Embryonic facial prominence (tissue), 1 donor: Measurements from ENCODE around the gene SCIMP.
"Not testable (repeated sequence)": the region's sequence is repeated elsewhere in the genome, so short reads cannot be mapped to it uniquely, and the experiment has no call there.

Source experiments
- DNase-seq: peaks from one replicate; pipeline ENCODE4 v3.0.0-alpha.2; 2016; ENCODE audit errors: extremely low spot score

SCIMP gene

DNA sequence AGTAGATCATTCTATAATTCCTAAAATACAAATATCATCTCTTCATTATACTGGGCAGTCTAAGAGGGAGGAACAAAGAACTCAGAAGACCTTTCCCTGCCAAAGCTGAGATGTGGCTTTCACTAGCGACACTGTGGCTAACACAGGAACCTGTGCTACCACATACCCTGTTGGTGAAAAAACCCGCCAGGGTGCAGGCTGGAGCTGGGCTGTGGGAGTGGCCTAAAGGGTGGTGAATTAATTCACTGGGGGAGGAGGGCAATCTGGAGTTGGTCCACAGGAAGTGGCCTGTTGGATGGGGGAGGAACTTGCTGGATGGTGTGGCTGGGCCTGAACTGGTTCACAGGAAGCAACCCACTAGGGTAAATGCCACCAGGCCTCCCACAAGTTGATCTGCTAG, 50.4 kb downstream of the SCIMP start:
- no peak for DNase-seq

DNA sequence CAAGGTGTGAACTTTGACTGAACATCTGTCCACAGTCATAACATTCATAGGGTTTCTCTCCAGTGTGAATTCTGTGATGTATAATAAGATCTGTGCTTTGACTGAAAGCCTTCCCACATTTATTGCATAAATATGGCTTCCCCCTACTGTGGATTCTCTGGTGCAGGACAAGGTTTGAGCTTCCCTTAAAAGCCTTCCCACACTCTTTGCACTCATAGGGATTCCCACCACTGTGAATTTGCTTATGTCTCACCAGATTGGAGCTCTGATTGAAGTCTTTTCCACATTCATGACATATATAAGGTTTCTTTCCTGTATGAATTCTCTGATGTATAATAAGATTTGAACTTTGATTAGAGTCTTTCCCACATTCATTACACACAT, 51.3 kb downstream of the SCIMP start:
- DNase-seq, result no peak

DNA sequence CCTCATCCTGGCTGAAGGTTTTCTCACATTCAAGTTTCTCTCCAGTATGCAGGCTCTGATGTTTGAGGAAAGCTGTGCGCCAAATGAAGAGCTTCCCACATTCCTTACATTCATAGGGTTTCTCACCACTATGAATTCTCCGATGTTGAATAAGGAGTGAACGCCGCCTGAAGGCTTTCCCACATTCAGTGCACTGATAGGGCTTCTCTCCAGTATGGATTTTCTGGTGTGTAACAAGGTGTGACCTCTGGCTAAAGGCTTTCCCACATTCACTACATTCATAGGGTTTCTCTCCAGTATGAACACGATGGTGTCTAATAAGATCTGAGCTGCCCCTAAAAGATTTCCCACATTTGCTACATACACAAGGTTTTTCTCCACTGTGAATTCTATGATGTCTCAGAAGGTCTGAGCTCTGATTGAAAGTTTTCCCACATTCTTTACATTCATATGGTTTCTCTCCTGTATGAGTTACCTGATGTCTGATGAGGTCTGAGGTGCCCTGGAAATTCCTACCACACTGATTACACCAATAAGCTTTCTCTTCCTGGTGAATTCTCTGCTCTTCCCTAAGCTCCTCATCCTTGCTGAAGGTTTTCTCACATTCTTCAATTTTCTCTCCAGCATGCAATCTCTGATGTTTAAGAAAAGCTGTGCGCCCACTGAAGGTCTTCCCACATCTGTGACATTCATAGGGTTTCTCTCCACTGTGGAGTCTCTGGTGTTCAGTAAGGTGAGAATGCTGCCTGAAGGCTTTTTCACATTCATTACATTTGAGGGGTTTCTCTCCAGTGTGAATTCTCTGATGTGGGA, 51.9 kb downstream of the SCIMP start:
- DNase-seq, result no peak

DNA sequence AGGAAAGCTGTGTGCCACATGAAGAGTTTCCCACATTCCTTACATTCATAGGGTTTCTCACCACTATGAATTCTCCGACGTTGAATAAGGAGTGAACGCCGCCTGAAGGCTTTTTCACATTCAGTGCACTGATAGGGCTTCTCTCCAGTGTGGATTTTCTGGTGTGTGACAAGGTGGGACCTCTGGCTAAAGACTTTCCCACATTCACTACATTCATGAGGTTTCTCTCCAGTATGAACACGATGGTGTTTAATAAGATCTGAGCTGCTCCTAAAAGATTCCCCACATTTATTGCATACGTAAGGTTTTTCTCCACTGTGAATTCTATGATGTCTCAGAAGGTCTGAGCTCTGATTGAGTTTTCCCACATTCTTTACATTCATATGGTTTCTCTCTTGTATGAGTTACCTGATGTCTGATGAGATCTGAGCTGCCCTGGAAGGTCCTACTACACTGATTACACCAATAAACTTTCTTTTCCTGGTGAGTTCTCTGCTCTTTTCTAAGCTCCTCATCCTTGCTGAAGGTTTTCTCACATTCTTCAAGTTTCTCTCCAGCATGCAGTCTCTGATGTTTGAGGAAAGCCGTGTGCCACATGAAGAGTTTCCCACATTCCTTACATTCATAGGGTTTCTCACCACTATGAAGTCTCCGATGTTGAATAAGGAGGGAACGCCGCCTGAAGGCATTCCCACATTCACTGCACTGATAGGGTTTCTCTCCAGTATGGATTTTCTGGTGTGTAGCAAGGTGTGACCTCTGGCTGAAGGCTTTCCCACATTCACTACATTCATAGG, 53.0 kb downstream of the SCIMP start:
- DNase-seq, result no peak

DNA sequence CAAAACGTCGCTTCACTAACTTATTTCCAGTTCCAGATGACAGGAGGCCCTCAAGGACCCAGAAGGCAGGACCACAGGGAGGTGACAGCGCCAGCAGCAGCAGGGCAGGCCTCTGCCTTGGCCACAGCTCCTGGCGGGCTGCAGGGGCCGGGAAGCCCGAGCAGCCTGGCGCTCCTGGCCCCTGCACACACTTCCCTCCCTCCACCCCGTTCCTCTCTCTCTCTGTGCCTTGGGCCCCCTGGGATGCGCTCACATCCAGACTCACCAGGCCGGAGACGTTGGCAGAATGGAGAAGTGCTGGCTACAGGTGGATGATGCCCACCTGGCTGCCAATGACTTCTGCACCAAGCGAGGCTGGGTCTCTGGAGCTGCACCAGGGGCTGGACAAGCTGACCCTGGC, 55.7 kb downstream of the SCIMP start:
- DNase-seq, result no peak

DNA sequence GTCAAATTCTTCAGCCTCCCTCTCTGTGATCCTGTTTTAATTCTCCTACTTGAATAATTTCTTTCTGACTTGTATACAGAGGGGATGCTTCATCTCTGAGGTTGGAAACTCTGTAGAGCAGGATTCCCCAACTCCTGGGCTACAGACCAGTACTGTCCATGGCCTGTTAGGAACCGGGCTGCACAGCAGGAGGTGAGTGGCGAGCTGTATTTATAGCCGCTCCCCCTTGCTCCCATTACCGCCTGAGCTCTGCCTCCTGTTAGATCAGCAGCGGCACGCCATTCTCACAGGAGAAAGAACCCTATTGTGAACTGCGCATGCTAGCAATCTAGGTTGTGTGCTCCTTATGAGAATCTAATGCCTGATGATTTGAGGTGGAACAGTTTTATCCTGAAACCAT, 59.6 kb downstream of the SCIMP start:
- DNase-seq, result not testable (repeated sequence)

DNA sequence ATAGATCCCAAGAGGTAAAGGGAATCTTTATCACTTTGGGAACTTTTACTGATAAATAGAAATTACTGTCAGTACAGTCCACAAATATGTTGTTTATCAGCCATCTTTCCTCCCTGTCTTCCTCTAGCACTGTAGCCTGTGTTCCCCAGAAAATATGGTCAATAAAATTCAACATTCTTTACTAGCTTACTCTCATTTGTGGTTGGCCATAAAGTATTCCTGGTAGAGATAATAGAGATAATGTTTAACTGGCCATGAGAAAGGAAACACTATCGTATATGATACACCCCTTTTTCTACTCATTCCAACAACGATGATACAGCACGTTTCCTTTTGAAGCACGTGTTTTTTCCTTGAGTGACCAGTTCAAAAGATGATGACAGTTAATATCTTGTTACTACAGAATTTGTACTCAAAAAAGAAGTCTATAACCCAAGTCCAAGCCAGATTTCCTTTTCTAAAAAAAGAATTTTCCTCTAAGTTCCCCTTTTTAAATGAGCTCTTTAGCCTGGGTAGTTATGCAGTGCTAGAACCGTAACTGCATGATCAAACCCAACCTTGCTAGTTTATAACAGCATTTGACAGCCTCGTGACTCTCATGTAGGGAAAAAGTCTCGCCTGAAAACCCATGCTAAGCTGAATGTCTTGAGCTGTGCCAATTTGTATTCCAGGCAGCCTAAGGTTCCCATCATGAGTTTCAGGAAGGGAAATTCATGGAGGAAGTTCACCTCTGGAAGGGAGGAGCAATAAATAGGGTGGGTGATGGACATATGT, 68.7 kb downstream of the SCIMP start:
- DNase-seq, result not testable (repeated sequence)

DNA sequence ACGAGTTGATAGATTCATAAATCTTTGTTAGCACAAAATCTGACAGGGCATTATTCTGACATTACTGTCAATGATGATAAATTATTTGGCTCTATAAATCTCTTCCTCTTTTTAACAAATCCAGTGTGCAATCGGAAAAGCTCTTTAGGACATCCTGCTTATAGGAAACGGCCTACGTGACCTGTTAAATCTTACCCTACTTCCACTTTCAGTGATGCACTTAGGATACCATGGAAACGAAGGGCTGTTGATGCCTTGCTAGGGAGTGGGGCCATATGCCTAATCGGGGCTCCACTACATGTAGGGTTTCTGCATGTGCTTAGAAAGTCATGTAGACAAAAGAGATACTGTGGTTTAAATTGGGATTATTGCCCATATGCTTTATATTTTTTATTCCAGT, 70.2 kb downstream of the SCIMP start:
- no peak for DNase-seq

DNA sequence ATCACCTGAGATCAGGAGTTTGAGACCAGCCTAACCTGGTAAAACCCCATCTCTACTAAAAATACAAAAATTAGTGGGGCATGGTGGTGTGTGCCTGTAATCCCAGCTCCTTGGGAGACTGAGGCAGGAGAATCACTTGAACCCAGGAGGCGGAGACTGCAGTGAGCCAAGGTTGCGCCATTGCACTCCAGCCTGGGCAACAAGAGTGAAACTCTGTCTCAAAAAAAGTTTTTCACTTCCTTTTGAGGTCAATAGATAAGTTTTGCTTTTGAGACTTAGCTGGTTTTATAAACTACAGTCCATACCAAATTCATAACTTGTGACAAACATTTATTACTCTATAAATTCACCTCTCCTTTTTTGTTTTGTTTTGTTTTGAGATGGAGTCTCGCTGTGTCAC, 72.9 kb downstream of the SCIMP start:
- not testable (repeated sequence) for DNase-seq

DNA sequence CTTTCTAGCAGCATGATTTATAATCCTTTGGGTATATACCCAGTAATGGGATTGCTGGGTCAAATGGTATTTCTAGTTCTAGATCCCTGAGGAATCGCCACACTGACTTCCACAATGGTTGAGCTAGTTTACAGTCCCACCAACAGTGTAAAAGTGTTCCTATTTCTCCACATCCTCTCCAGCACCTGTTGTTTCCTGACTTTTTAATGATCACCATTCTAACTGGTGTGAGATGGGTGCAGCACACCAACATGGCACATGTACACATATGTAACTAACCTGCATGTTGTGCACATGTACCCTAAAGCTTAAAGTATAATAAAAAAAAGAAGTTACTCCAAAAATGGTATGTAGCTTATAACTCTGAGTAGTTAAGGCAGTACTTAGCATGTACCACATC, 74.0 kb downstream of the SCIMP start:
- not testable (repeated sequence) for DNase-seq
